ENCODE results near the gene CLK3. TPM values are rescaled to one million over a fixed set of nuclear protein-coding genes. Genes with fewer than 3 reads are reported as not detected.

The CLK3 gene
- total and polyA plus RNA-seq, 10 of the 15 experiments (the other 5 are each of a cell fraction or from before 2014, with no cell fraction given) = 3.3 to 169 (median 66.2) TPM

GRCh38 chr15:74585857-74586256 lies 29.8 kb upstream of the CLK3 start (continued):
- no peak for TF ChIP-seq USF1 (IDR thresholded peaks at IDR 0.05; ENCODE audit: borderline replicate concordance, extremely low read length, insufficient read depth, low read depth, low read length)
- TF ChIP-seq E2F8 (IDR thresholded peaks at IDR 0.05; ENCODE audit: low read depth, partially characterized antibody) = no peak
- no peak for TF ChIP-seq SPI1 (IDR thresholded peaks at IDR 0.05; ENCODE audit: borderline replicate concordance, insufficient read depth, low read depth, low read length)

- ChIA-PET SMC1A (ENCODE audit: uncharacterized antibody, unreplicated experiment) (no interaction called here), POLR2A (no interaction called here), RAD21 (ENCODE audit: unreplicated experiment) (no interaction called here), CTCF (no interaction called here)
- Histone ChIP-seq H3K79me2 (ENCODE audit: control insufficient read depth, insufficient read depth, low read length) (no peaks in the 10 kb centered on the region), H3K9me3 (replicated peaks; ENCODE audit: control insufficient read depth, insufficient read depth, low read length) (no peaks in the 10 kb centered on the region), H3K36me3 (ENCODE audit: control insufficient read depth in 2 of 2, insufficient read depth in 2 of 2, low read length in 1 of 2) (peaks cover 52 to 61% of the 10 kb centered on the region in 2 experiments), H3K4me3 (no peak overlapping the region), H2AFZ (ENCODE audit: control insufficient read depth, low read depth, low read length) (no peak overlapping the region), H3K4me2 (ENCODE audit: control insufficient read depth, insufficient read depth) (no peak overlapping the region), H4K20me1 (ENCODE audit: control insufficient read depth, insufficient read depth) (no peaks in the 10 kb centered on the region), H3K9ac (ENCODE audit: control insufficient read depth, insufficient read depth, low read length) (no peak overlapping the region), H3K27ac (ENCODE audit: control insufficient read depth, insufficient read depth) (no peak overlapping the region), H3K27me3 (replicated peaks in 1 of 2; ENCODE audit: control insufficient read depth in 2 of 2, insufficient read depth in 2 of 2, low read length in 1 of 2) (no peaks in the 10 kb centered on the region), H3K4me1 (ENCODE audit: control insufficient read depth, insufficient read depth, low read length) (no peaks in the 10 kb centered on the region)
- WGBS (ENCODE audit: insufficient coverage, insufficient replicate concordance, low lambda C conversion rate, missing lambda C conversion rate) = 98% methylated on average over 6 of the region's 6 CpGs
- FAIRE-seq (no peak), DNase-seq (ENCODE audit: low read depth, low spot score) (no peak), ATAC-seq (no peak)
- in situ Hi-C loops (cut with MboI) (no loop called here), intact Hi-C loops (cut with micrococcal nuclease; ENCODE audit: unreplicated experiment) (no loop called here)
- BruUV-seq (replicated peaks) = no TSS peak
- TF ChIP-seq MXI1 (IDR thresholded peaks at IDR 0.05; ENCODE audit: low read depth, low read length) (no peak), KLF5 (IDR thresholded peaks at IDR 0.05; ENCODE audit: partially characterized antibody) (no peak), YBX1 (IDR thresholded peaks at IDR 0.05) (no peak), HDAC6 (IDR thresholded peaks at IDR 0.05; ENCODE audit: unreplicated experiment) (no peak), YY1 (IDR thresholded peaks at IDR 0.05; ENCODE audit: low read depth, low read length) (no peak), SKIL (IDR thresholded peaks at IDR 0.05; ENCODE audit: low read depth, poor library complexity, severe bottlenecking) (no peak), CEBPB (IDR thresholded peaks at IDR 0.05; ENCODE audit: borderline replicate concordance in 1 of 2, low read depth in 2 of 2, low read length in 2 of 2) (no peak), SUZ12 (IDR thresholded peaks at IDR 0.05; ENCODE audit: unreplicated experiment) (no peak), ESRRA (IDR thresholded peaks at IDR 0.05; ENCODE audit: low read length) (no peak), SRF (IDR thresholded peaks at IDR 0.05; ENCODE audit: low read depth in 2 of 2, low read length in 2 of 2) (no peak), GATAD2B (conservative IDR thresholded peaks at IDR 0.05; ENCODE audit: low read depth) (no peak), NFIC (IDR thresholded peaks at IDR 0.05; ENCODE audit: low read depth, low read length) (no peak)
Observed at GRCh38 chr15:74589826-74590225, 25.8 kb upstream of the CLK3 start.
